HEK293T (cell line): Measurements from ENCODE around the gene ITGAD.

Source experiments
- CTCF ChIA-PET: fragments of 350-600 bp; formaldehyde crosslinking; extraction: SDS; loops from one replicate; lab custom pipeline; 2021; ENCODE audit warnings: antibody characterized with exemption, inconsistent platforms; lab: Yijun Ruan, JAX
- POLR2A ChIA-PET: fragments of 350-600 bp; formaldehyde crosslinking; extraction: SDS; loops from one replicate; lab custom pipeline; 2020; ENCODE audit warnings: antibody characterized with exemption, inconsistent platforms; lab: Yijun Ruan, JAX
- DNase-seq: peaks from one replicate; pipeline ENCODE4 v3.0.0; 2012; ENCODE audit warnings: mixed read lengths; ENCODE audit errors: extremely low spot score
- ARNT ChIP-seq: fragments of 450-650 bp; IDR thresholded peaks from 2 replicates; pipeline ENCODE4 v1.6.1; 2017; ENCODE audit warnings: mild to moderate bottlenecking
- BHLHE40 ChIP-seq: fragments of 450-650 bp; IDR thresholded peaks from 2 replicates; pipeline ENCODE4 v1.6.1; 2016; ENCODE audit warnings: mild to moderate bottlenecking, moderate library complexity, borderline replicate concordance
- CTBP1 ChIP-seq: fragments of 450-650 bp; IDR thresholded peaks from 2 replicates; pipeline ENCODE4 v1.6.1; 2016; ENCODE audit warnings: borderline replicate concordance
- ELF4 ChIP-seq: fragments of 450-650 bp; IDR thresholded peaks from 2 replicates; pipeline ENCODE4 v1.6.1; 2017; ENCODE audit warnings: antibody characterized with exemption
- FOXA1 ChIP-seq: fragments of 450-650 bp; IDR thresholded peaks from 2 replicates; pipeline ENCODE4 v1.6.1; 2016; ENCODE audit warnings: mild to moderate bottlenecking
- FOXK2 ChIP-seq: fragments of 450-650 bp; IDR thresholded peaks from 2 replicates; pipeline ENCODE4 v1.6.1; 2016; ENCODE audit warnings: mild to moderate bottlenecking
- FOXM1 ChIP-seq: fragments of 450-650 bp; IDR thresholded peaks from 2 replicates; pipeline ENCODE4 v1.6.1; 2017; ENCODE audit warnings: mild to moderate bottlenecking, borderline replicate concordance
- HDGF ChIP-seq: fragments of 450-650 bp; IDR thresholded peaks from 2 replicates; pipeline ENCODE4 v1.6.1; 2017; ENCODE audit warnings: antibody characterized with exemption, borderline replicate concordance
- L3MBTL2 ChIP-seq: fragments of 450-650 bp; conservative IDR thresholded peaks from 2 replicates; pipeline ENCODE4 v1.6.1; 2016; ENCODE audit warnings: mild to moderate bottlenecking
- LEF1 ChIP-seq: fragments of 450-650 bp; IDR thresholded peaks from 2 replicates; pipeline ENCODE4 v1.6.1; 2017; ENCODE audit warnings: mild to moderate bottlenecking, borderline replicate concordance
- NFRKB ChIP-seq: fragments of 450-650 bp; IDR thresholded peaks from 2 replicates; pipeline ENCODE4 v1.6.1; 2016; ENCODE audit warnings: mild to moderate bottlenecking, moderate library complexity
- PKNOX1 ChIP-seq: fragments of 450-650 bp; IDR thresholded peaks from 2 replicates; pipeline ENCODE4 v1.6.1; 2016
- SP1 ChIP-seq: fragments of 450-650 bp; IDR thresholded peaks from 2 replicates; pipeline ENCODE4 v1.6.1; 2017
- SUZ12 ChIP-seq: fragments of 450-650 bp; IDR thresholded peaks from 2 replicates; pipeline ENCODE4 v1.6.1; 2016; ENCODE audit warnings: mild to moderate bottlenecking
- TARDBP ChIP-seq: fragments of 450-650 bp; IDR thresholded peaks from 2 replicates; pipeline ENCODE4 v1.6.1; 2016
- ZNF384 ChIP-seq: fragments of 450-650 bp; IDR thresholded peaks from 2 replicates; pipeline ENCODE4 v1.6.1; 2016

Gene ITGAD

GRCh38 chr16:31410082-31410481 lies 16.9 kb downstream of the ITGAD start:
- TF ChIP-seq LEF1 = no peak
- TF ChIP-seq TARDBP = no peak
- no peak for DNase-seq
- ChIA-PET CTCF (no interaction called here), POLR2A (no interaction called here)

GRCh38 chr16:31411024-31411844 lies 18.1 kb downstream of the ITGAD start:
- TF ChIP-seq TARDBP = no peak
- TF ChIP-seq SUZ12 = no peak
- TF ChIP-seq FOXM1 = no peak
- TF ChIP-seq BHLHE40 = no peak
- no peak for TF ChIP-seq HDGF
- no peak for TF ChIP-seq ZNF384
- TF ChIP-seq PKNOX1 = no peak
- TF ChIP-seq FOXK2 = no peak
- TF ChIP-seq NFRKB = no peak
- no peak for TF ChIP-seq FOXA1
- TF ChIP-seq ARNT = no peak

GRCh38 chr16:31412750-31413149 lies 19.6 kb downstream of the ITGAD start:
- ChIA-PET CTCF (no interaction called here), POLR2A (no interaction called here)
- no peak for TF ChIP-seq NFRKB
- TF ChIP-seq SP1 = no peak
- no peak for TF ChIP-seq ARNT
- no peak for TF ChIP-seq FOXM1
- TF ChIP-seq ELF4 = no peak
- no peak for TF ChIP-seq SUZ12
- TF ChIP-seq BHLHE40 = no peak
- no peak for TF ChIP-seq HDGF
- no peak for TF ChIP-seq PKNOX1
- TF ChIP-seq TARDBP = no peak
- TF ChIP-seq ZNF384 = no peak
- TF ChIP-seq CTBP1 = no peak
- no peak for TF ChIP-seq FOXA1

More at GRCh38 chr16:31411024-31411844, 18.1 kb downstream of the ITGAD start:
- CTCF ChIA-PET = no interaction called here
- POLR2A ChIA-PET = no interaction called here
- DNase-seq = no peak

GRCh38 chr16:31413381-31413780 lies 20.2 kb downstream of the ITGAD start:
- ChIA-PET CTCF (no interaction called here), POLR2A (no interaction called here)
- TF ChIP-seq NFRKB (no peak), L3MBTL2 (no peak), HDGF (no peak), FOXM1 (no peak), CTBP1 (no peak), ARNT (no peak), ZNF384 (no peak), LEF1 (no peak), SP1 (no peak), BHLHE40 (no peak), FOXA1 (no peak), SUZ12 (no peak), TARDBP (no peak), FOXK2 (no peak), PKNOX1 (no peak), ELF4 (no peak)
- no peak for DNase-seq

More at GRCh38 chr16:31412750-31413149, 19.6 kb downstream of the ITGAD start:
- no peak for DNase-seq

- ChIA-PET POLR2A (no interaction called here), CTCF (no interaction called here)
- no peak for TF ChIP-seq SP1
- no peak for TF ChIP-seq FOXM1
- no peak for TF ChIP-seq ELF4
- no peak for DNase-seq
These were observed 20.8 kb downstream of the ITGAD start for GRCh38 chr16:31413943-31414342.

GRCh38 chr16:31414706-31415105 lies 21.6 kb downstream of the ITGAD start:
- ChIA-PET CTCF (no interaction called here), POLR2A (no interaction called here)
- DNase-seq = no peak
- no peak for TF ChIP-seq TARDBP
- no peak for TF ChIP-seq ZNF384
- TF ChIP-seq LEF1 = no peak
- TF ChIP-seq HDGF = no peak
- TF ChIP-seq SP1 = no peak
- no peak for TF ChIP-seq ARNT
- no peak for TF ChIP-seq FOXA1
- no peak for TF ChIP-seq PKNOX1
- TF ChIP-seq L3MBTL2 = no peak
- TF ChIP-seq SUZ12 = no peak
- TF ChIP-seq FOXM1 = no peak
- TF ChIP-seq FOXK2 = no peak
- no peak for TF ChIP-seq NFRKB
- TF ChIP-seq ELF4 = no peak
- TF ChIP-seq CTBP1 = no peak
- no peak for TF ChIP-seq BHLHE40
